NCI-H748 (cell line): ENCODE data around the gene ISX.
"Not testable (repeated sequence)": the region's sequence is repeated elsewhere in the genome, so short reads cannot be mapped to it uniquely, and the experiment has no call there.

Experiments used
- DNase-seq: peaks from one replicate; lab custom pipeline; 2025; ENCODE audit not compliant: unreplicated experiment; lab: John Stamatoyannopoulos, UW

The ISX gene

DNA sequence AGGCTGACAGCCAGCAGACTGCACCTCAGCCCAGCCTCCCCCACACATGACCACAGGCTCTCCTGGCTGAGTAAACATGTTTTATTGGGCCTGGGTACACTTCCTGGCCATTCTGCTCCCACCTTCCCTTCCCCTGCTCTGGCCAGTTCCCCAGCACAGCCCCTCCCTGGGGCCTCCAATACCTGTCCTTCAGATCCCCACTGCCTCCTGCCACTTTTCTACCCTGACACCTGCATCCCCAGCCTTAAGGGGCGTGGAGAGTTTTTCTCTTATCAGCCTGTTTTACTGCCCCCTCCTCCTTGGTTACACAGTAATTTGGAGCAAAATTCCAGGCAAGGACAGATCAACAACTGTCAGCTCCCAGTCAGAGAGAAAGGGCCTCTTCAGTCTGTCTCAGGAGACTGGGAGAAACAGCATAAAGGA is at the start of gene ISX:
Gene ISX (plus strand): TSS at position 363 of the 423 bp plus-strand sequence. CDS start 930 bp downstream, outside the sequence.
- DNase-seq: no peak

DNA sequence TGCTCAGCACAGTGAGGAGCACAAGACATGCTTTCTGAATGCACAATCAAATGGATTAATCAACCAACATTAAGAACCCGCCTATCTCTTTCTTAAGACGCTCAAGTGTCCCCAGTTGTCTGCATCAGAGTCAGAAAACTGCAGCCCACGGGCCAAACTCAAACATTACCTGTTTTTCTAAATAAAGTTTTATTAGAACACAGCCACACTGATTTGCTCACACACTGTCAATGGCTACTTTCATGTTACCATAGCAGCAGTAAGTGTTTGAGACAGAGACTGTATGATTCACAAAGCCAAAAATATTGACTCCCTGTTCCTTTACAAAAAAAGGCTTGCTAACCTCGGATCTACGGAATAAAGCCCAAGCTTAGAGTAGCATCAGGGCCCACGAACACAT is 49.0 kb upstream of the ISX start:
- DNase-seq: no peak

DNA sequence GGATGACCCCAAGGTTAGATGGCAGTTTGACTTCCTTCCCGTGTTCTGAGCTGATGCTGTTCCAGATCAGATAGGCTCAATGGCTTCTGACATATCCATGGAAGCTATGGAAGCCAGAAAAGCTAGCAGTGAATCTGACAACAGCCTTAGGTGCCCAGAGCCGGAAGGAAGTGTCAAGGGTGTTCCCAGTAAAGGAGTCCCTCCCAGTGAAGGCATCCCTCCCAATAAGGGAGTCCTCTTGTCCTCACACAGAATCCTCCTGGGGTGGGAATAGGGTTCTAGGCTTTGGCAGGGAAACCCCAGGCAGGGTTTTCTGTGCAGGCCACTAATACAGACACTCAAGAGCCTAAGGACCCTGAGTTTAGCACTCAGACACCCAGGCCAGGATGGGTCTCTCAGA is 47.0 kb upstream of the ISX start:
- DNase-seq: no peak

DNA sequence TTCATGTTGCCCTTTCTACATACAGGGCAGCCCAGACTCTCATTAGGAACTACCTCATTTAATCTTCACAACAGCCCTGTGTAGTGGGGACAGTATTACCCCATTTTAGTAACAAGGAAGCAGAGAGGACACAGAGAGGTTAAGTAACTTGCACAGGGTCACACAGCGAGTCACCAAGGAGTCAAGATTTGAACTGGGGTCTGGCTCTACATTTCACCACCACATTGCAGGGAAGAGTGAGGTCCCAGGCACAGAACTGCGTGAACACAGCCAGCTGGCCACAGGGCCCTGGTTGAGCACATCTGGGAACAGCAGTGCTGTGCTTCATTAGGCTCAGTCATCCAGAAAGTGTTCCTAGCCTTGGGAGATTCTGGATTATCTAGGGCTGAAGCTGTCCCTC is 45.4 kb upstream of the ISX start:
- no peak for DNase-seq

DNA sequence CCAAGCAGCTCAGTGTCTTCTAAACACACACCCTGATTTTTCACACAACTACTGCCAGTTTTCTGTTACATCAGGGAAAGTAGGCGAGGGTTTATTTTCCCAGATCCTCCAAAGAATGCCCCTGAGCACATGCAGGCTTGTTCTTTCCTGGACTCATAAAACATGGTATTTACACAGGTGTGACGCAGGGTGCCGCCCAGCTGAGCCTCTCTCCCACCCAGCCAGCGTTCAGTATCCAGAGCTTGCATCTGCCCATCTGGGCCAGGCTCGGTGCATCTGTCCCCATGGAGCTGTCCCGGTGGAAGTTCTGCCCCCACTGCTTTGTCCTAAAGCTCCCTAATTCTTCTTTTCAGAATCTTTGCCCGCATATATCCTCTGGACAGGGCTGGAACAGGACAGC is 44.8 kb upstream of the ISX start:
- DNase-seq: peak; percentile 54

DNA sequence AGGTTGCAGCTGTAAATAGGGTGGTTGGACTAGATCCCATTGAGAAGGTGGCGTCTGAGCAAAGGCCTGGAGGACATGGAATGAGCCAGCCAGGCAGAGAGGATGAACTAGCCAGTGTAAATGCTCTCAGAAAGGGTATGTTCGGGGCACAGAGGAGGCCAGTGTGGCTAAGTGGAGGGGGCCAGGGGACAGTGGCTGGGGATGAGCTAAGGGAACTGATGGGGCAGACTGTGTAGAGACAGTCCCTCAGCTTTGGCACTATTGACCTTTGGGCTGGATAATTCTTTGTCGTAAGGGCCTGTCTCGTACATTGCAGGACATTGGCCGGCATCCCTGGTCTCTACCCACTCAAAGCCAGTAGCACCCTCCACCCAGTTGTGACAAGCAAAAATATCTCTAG is 43.7 kb upstream of the ISX start:
- no peak for DNase-seq

DNA sequence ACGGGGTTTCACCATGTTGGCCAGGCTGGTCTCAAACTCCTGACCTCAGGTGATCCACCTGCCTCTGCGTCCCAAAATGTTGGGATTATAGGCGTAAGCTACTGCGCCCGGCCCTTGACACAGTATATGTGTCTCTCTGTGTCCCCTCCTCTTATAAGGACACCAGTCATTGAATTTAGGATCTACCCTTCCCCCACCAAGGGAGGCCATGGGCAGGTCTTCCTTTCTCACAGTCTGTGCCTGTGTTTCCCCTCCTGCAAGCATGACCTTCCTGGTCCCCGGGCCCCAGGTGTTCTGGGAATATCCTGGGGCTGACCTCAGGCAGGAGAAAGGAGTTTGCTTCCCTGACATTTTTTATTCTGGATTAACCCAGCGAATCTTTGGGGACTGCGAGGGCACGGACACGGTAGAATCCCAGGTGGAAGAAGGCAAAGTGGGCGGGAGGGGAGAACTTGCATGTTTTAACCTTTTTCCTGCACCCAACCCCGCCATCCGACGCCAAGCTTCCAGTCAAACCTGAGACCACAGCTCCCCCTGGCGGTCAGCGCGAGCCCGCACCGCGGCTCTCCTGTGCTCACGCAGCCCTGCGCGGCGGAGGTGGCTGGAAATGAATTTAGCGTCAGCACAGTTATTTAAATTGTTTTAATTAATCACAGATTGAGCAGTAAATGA is 42.1 kb upstream of the ISX start:
- peak; percentile 46 for DNase-seq

DNA sequence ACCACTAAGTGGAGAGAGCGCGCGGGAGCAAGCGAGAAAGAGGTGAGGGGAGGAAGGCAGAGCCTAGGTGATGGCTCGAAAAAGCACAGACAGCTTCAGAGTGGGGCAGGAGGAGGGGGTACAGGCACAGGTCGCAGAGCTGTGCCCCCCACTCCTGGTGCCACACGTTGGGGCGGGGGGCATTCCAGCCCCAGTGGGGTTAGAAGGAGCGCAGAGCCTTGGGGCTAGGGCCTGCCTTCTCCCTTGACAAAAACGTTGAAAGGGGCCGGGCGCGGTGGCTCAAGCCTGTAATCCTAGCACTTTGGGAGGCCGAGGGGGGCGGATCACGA is 41.6 kb upstream of the ISX start:
- no peak for DNase-seq

DNA sequence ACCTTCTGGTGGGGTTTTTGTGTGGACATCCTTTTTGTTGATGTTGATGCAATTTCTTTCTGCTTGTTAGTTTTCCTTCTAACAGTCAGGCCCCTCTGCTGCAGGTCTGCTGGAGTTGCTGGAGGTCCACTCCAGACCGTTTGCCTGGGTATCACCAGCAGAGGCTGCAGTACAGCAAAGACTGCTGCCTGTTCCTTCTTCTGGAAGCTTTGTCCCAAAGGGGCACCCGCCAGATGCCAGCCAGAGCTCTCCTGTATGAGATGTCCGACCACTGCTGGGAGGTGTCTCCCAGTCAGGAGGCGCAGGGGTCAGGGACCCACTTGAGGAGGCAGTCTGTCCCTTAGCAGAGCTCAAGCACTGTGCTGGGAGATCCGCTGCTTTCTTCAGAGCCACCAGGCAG is 35.8 kb upstream of the ISX start:
- not testable (repeated sequence) for DNase-seq

DNA sequence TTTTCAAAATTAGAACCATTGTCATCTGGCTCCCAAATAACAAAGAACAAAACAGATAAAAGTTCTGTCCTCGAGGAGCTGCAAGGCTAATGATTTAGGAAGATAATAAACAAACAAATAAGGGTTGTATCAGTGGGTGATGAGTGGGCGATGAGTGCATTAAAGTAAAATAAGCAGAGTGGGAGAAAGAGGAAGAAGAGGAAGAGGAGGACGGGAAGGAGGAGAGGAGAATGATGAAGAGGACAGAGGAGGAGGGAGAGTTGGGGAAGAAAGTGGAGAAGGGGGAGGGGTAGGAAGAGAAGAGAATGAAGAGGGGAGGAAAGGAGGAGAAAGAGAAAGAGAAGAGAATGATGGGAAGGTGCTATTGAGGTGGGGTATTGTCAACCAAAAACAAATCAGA is 33.4 kb upstream of the ISX start:
- no peak for DNase-seq

DNA sequence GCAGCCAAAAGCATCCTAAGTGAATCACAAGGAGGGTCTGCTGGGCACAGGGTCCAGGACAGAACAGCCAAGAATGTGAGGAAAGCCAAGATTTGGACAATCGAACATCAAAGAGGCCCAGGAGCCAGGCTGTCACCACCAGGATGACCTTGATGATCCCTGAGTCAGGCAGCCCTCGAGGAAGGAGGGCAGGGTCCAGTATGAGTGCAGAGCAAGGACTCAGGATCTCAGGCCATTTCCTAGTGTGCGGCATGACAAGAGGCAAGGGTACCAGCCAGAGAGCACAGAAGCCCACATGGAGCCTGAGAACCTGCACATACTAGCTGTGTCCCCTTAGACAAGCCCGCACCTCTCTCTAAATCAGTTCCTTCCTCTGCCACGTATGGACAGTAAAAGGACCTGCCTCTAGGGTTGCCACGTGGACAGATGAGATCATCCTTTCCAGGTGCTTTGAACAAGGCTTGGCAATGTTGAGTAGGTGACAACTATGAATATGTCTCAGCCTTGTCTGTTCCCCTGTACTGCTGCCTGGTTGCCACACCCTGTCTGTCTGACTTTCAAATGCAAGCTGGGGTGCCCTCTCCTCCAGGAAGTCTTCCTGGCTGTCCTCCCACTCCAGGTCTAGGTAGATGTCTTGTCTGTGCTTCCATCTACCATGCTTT is 32.2 kb upstream of the ISX start:
- DNase-seq: no peak

DNA sequence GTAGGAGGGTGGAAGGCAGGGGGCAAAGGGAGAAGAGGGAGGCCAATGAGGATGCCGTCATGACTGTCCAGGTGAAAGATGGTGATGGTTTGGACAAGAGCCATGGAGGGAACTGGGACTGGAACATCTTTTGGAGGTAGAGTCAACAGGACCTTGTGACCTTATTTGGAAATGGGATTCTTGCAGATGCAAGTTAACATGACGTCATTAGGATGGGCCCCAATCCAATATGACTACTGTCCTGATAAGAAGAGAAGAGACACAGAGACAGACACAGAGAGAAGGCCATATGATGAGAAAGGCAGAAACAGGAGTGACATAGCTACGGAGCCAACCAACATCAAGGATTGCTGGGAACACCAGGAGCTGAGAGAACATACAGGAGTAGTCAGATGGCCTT is 31.0 kb upstream of the ISX start:
- no peak for DNase-seq

DNA sequence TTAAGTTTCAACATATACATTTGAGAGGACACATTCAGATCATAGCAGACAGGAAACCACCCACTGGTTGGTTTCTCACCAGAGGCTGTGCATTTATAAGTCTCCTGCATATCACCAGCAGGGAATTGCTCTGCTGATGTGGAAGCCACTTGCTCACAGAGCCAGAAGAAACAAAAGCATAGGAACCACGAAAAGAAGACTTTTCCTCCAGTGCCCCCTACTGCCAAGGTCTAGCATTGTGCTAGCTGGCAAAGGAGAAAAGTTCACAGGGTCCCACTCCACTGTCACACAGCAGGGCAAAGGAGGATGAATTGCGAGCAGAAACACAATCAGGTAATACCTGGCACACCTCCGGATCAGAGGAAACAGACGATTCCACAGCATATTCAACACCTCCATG is 28.9 kb upstream of the ISX start:
- no peak for DNase-seq

DNA sequence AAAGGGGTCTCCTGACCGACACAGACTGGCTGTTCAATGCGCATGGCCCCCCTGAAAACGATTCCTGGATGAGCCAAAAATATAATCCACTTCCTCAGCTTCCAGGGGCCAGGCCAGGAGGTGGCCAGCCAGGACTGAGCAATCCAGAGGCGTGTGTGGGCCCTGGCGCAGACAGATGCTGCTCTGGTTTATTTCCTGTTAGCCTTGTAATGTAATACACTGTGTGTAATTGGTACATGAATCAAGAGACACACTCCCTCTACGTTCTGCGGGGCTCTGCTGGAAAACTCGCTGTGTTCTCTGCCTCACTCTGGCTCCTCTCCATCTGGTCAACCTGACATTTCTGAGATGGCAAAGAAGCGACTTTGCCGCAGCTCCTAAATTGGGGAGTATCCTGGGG is 26.3 kb upstream of the ISX start:
- no peak for DNase-seq

DNA sequence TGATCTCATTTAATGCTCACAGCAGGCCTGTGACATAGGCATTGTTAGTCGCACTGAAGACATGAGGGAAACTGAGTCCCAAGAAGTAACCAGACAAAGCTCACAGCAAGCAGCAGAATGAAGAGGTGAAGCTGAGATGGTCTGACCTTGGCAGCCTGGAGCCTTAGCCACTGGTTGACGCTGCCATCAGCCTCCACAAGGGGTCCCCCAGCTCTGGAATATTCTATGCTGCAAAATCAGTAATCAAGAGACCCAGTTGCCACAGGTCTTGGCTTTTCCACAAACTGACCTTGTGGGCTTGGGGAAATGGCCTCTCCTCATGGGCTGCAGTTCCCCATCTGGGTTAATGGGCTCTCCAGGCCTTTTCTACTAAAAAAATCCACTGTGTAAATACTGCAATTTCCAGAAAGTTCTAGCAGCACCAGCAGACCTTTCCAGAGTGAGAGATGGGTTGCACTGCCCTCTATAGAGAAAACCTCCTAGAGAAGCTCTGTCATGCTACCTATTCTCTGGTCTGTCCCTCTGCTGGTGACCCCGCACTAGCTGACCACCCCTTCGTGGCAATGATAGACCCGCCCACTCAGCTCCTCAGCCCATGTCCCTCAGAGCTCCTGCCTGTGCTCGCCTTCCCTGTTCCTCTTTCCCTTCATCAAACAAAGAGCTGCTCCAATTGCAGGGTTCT is 22.6 kb upstream of the ISX start:
- DNase-seq: no peak

DNA sequence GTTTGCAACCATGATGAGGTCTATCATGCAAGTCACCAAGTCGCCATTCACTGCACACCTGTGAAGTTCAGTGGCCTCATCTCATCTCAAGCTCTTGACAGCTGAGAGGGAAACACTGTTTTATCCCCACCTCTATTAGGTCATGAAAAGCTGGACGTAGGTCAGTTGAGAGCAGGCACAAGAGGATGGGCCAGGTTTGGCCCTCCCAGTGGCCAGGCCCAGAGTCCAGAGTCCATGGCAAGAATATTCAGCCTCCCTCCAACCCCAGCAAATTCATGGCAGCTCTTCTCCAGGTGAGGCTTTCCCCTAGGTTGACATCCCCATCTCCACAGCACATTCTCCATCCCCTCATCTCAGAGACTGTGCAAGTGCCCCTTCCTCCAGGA is 22.0 kb upstream of the ISX start:
- no peak for DNase-seq

DNA sequence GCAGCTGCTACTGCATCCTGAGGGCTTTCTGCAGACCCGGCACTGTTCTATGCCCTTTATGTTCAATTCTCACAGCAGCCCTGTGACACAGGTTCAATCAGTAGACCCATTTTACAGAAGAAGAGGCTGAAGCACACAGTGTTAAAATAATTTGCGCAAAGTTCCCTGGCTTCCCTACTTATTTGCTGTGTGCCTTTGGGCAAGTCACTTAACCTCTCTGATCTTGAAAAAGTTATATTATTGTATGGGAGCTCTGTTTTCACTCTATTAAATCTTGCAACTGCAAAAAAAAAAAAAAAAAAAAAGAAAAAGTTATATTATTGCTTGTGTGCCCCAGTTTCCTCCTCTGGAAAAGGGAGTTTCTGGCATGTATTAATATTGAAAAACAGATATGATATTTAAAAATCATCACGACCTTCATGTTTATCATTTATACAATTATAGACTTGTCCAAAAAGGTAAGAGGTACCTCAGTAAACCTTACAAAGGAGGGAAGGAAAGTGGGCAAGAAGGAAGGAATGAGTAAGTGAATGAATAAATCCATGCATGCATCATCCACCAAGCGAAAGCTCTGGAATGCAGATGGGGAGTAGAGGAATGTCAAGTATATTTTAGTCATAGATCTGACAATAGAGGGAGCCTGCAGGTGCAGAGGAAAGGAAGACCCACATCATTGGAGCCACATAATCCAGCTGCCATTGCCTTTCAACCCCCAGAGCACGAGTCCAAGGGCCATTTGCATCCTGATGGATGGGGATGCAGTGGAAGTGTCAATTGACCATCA is 21.2 kb upstream of the ISX start:
- no peak for DNase-seq

DNA sequence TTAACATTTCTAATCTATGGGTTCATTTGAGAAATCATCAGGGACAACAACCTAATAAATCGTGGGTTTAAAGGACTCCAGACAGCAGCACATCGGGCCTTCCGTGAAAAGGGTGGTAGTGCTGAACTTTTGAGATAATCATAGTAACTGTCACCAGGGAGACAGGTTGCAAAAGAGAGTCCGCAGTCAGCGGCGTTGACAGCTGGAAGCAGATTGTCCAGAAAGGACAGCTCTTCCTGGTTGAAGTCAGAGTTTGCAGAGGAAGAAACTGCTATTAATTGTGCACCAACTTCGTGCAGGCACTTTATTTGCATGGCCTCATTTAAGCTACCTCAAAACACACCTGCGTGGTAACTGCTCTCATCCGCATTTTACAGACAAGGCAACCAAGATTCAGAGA is 20.5 kb upstream of the ISX start:
- DNase-seq: no peak

DNA sequence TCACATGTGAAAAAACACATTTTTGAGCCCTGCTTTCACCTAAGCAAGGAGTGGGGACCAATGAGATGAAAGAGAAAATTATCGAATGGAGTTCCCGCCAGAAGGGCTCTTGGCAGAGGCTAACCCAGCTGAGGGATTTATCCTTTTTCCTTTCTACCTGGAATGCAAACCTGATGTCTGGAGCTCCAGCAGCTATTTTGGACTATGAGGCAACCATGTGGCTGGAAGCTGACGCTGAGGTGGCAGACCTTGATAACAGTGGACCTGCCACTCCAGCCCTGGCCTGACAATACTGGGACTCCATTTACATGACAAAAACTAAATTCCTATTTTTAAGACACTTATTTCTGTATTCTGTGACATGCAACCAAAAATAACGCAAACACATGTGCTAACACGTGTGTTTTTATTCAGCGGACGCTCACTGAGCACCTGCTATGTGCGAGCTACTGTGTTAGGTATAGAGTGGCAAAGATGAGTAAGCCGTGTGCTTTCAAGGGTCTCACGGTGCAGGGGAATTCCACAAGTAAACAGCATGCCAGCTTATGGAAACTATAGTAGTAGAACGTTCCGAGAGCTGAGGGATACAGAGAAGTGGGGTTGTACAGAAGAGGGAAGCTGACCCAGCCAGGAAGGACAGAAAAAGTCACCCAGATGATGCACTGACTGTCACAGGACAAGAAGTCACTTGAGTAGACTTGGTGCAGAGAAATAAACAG is 19.1 kb upstream of the ISX start:
- no peak for DNase-seq

DNA sequence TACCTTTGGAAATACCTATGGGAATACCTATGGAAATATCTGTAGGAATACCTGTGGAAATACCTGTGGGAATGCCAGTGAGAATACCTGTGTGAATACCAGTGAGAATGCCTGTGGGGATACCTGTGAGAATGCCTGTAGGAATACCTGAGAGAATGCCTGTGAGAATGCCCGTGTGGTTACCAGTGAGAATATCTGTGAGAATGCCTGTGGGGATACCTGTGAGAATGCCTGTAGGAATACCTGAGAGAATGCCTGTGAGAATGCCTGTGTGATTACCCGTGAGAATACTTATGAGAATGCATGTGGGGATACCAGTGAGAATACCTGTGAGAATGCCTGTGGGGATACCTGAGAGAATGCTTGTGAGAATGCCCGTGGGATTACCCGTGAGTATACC is 15.9 kb upstream of the ISX start:
- DNase-seq: not testable (repeated sequence)

DNA sequence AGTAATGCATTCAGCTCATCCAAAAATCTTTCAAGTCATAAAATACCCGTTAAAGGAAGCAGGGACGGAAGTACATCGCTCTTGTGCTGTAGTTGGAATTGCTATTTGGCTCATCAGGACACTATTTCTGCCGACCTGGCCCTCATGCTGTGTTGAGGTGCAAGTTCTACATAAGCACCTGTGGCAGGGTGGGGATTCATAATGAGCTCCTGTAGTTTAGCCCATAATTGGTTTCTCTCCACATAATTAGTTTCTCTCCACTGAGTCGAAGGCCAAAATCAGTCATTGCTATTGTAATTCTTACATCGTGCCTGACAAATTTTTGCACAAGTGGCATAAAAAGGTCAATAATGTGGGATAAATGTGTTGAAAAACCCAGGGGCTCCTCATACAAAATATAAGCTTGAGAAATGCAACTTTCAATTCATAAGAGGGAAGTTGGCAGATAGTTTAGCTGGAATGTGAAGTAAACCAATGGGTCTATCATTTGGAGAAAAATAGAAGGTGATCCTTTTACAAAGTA is 14.9 kb upstream of the ISX start:
- DNase-seq: no peak
